Measurements from ENCODE around the gene PCGF3.
"Not testable (repeated sequence)": the region's sequence is repeated elsewhere in the genome, so short reads cannot be mapped to it uniquely, and the experiment has no call there.

PCGF3 gene

GRCh38 chr4:683247-683897 lies 22.3 kb upstream of the PCGF3 start:
- no peak for DNase-seq

DNA sequence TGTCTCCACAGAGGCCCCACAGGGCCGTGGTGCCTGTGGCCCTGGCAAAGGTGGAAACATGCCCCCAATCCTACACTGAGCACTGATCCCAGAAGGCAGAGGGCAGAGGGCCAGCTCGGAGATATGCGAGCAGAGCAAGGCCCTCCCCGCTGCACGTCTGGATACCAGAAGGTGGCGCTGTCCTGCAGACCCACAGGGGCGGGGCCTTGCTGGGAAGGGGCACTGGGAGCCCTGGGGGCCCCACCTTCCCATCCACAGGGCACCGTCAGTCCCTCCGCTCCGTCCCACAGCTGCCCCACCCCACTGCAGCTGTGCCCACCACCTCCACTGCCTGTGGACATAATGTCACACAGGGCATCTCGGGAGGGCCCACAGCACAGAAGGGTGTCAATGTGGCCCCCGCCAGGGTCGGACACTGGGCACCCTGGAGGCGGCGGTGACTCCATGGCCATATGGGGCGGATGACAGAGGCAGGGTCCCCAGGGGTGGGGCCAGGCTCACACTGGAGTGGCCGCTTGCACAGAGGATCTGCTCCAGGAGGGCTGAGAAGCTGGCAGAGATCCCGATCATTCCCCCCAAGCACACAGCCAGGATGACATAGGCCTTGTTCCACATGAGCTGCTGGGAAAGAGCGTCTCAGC lies 21.5 kb upstream of the PCGF3 start:
- DNase-seq, result peak; percentile 42

GRCh38 chr4:684623-685327 lies 20.9 kb upstream of the PCGF3 start:
- DNase-seq, result no peak

GRCh38 chr4:685679-686412 lies 19.8 kb upstream of the PCGF3 start:
- DNase-seq, result no peak

DNA sequence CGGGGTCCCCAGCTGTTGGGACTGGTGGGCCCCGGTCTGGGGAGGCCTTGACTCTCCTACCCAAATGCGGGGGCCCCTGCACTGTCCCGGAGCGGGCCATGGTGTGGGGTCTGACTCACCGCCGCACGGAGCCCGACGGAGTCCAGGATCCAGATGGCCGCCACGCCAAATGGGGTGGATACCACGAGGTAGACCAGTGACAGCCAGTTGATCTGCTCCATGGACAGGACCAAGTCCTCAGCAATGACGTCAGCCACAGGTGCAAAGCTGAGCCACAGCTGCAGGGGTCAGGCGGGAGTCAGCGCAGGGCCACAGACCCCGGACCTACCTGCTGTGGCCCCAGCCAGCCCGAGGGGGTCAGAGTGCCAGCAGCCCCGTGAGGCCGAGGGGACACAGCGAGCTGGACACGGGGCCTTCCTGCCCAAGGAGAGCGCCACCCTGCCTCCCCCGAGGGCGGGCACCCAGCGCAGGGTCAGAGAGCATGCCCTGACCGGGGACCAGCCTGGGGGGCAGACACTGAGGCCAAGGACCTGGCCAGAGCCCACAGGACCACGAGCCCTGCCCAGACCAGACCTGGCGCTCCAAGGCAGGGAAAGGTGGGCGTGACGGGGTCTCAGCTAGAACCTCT lies 19.1 kb upstream of the PCGF3 start:
- DNase-seq, result no peak

DNA sequence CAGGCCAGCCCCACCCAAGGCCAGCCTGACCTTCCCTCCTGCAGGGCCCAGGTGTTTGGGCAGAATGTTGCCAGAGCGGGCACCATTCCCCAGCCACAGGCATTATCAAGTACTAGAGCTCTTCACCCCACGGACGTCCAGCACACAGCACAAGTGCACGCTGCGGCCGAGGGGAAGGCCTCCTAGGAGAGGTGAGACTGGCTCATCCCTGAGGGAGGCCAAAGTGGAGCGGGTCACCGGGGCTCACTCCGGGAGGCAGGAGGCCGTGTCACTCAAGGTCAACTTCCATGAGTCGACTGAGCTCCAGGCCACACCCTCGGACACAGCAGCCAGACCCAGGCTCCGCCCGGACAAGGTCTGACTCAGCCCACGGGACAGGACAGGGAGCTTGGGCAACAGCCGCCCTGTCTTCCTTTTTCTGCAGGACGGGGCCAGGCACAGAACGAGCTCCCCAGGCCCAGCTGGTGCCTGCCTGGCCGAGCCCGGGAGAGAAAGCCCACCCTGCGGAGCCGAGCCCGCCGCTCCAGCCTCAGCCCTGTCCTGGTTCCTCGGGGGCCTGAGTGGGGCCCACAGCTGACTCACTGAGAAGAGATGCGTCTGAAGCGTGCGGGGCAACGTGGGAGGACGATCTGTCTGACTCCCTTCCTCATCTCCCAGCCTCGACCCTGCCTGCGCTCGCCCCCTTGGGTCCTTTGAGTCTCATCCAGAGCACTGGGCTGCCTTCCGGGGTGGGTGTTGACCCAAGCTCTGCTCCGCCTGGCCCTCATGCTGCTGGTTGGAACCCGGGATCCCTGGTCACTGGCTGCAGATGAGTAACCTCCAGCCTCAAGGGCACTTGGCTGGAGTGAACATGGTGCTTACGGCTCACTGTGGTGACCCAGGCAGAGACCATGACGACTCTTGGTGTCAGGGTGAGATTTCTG lies 18.3 kb upstream of the PCGF3 start:
- DNase-seq, result no peak

- DNase-seq, result no peak
Measured at GRCh38 chr4:687971-688853, 17.4 kb upstream of the PCGF3 start.

DNA sequence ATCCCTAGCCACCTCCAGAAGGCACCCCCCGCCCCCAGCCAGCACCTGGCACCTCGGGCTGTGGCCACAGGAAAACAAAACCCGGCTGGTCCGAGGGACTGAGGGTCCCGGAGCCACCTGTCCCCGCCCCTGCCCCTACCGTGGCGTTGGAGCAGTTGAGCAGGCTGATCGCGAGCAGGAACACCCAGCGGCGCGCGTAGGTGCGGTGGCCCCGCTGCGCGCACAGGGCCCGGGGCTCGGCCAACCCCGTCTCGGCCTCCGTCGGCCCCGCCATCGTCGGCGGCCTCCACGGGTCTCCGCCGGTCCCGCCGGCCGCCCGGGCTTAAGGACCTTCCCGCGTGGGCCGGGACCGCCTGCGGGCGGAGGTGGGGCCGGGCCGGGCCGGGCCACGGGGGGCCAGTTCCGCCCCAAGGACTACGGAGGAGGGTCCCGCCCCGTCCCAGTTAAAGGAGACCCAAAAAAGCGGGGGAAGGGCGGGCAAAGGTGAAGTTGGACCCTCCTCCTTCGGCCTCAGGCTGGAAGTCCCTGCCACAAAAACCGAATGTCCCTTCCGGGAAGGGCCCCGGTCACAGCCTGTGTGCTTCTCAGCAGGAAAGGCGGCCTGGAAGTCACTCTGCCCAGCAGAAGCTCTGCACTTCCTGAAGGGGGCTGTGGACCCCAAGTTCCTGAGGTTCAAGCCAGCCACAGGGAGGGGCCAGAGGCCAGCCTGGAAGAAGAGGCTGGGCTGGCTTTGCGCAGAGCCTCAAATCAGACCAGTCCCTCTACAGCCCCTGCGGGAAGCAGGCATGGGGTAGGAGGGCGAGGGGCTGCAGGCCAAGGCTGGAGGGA lies 16.6 kb upstream of the PCGF3 start, which contains the start of gene SLC49A3:
Gene SLC49A3, minus strand, starts transcription at position 298 of the 828 bp plus-strand sequence. Its CDS starts 24 bp downstream, at position 274.
- peak; percentile 20 for DNase-seq

GRCh38 chr4:689723-690122 lies 15.9 kb upstream of the PCGF3 start:
- DNase-seq, result no peak

- DNase-seq, result peak; percentile 36
Measured at GRCh38 chr4:692771-693554, 12.7 kb upstream of the PCGF3 start.

GRCh38 chr4:694341-694940 lies 11.2 kb upstream of the PCGF3 start:
- not testable (repeated sequence) for DNase-seq

- no peak for DNase-seq
Measured at GRCh38 chr4:699816-700580, 5.6 kb upstream of the PCGF3 start.

GRCh38 chr4:700587-701264 lies 4.9 kb upstream of the PCGF3 start:
- no peak for DNase-seq

DNA sequence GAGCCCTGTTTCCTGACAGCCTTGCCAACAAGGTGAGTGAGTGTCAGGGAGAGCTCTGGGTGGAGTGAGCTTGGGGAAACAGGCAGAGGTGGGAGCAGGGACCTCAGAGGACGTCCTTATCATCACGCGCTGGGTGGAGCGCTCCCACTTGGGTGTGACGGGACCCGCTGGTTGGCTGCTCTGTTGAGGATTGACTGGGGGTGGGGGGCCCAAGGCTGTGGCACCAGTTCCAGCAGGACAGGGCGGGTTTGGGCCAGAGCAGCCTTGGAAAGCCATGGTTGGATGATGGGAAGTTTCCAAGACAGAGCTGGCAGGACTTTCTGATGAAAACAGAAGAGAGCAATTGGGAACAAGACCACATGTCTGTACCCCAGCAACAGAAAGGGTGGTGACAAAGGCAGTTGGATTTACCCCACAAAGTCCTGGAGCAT lies 3.0 kb upstream of the PCGF3 start:
- DNase-seq, result no peak

- DNase-seq, result no peak
Measured at GRCh38 chr4:703336-704197, 2.1 kb upstream of the PCGF3 start.
